ENCODE results near the gene NUP54.

The NUP54 gene

GRCh38 chr4:76067652-76068286, 80.4 kb downstream of the NUP54 start:
- DNase-seq, result peak; percentile 69

GRCh38 chr4:76066546-76066945, 81.7 kb downstream of the NUP54 start:
- no peak for DNase-seq
